ENCODE results near the gene ZXDC.

Gene ZXDC

GRCh38 chr3:126412841-126413692 is 62.6 kb downstream of the ZXDC start:
- DNase-seq: no peak

- no peak for DNase-seq
These were observed 67.6 kb downstream of the ZXDC start for GRCh38 chr3:126408099-126408498.

DNA sequence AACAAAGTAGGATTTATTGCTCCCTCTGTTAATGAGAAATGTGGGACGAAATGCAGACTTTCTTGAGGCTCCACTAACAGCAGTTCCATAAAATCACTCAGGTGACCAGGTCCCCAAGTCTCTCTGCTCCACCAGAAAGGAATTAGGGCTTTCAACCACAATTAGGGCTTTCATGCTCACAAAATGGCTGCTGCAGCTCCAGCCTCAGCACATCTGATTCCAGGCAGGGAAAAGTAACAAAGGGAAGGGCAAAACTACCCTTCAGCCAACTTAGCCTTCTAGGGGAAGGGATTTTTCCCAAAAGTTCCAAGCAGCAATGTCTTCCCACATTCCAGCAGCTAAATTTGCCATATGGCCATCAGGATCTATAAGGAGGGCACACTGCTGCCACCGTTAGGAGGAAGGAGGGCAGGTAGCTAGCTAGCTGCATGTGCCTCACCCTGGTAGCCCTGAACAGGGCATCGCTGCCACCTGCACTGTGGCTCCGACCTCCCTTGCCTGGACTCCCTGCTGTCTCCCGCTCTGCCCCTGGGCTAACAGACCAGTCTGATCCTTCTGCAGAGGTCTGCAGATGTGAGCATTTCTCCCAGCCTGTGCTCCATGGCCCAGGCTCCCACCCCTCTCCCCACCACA is 68.2 kb downstream of the ZXDC start:
- no peak for DNase-seq

GRCh38 chr3:126406389-126407296 is 69.0 kb downstream of the ZXDC start:
- DNase-seq: no peak

DNA sequence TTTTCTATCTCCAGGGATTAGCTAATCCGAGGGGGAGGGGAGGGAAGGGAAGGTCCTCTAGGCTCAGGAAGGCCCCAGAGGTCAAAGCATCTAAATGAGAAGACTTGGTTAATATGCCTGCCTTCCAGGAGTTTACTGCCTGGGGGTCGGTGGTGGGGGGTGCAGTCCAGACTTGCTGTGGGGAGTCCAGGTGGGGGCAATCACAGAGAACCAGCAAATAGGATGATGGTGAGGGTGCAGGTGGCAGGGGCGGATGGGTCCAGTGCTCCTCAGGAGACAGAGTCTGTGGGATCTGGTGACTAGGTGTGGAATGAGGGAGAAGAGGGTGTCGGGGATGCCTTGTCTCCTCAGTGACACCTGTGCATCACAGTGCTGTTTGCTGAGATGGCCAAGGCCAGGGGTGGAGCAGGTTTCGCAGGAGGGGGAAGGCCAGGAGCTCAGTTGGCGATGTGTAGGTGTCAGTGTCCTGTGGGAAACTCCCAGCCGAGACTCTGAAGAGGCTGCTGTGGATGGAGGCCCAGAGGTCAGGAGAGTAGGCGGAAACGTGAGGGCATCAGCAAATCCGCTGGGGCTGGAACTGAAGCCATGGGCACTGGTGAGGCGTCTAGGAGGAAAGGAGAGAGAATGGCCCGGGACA is 72.9 kb downstream of the ZXDC start:
- DNase-seq: no peak

DNA sequence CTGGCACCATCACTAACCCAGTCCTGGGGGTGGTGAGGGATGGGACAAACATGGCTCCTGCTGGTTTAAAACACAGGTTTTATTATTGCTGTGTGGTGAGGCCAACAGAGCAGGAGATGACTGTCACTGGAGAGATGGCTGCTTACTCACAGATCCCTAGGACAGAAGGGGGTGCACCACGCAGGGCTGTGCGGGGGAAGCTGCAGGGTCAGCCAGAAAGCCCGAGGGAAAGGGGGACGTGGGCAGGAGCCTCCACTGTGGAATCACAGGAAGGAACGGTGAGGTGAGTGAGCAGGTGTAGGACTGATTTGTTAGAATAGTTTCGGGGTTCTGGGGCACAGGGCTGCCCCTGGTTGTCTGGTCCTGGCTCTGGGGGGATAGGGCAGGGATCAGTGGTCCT is 73.5 kb downstream of the ZXDC start:
- DNase-seq: no peak

- DNase-seq: no peak
These were observed 74.0 kb downstream of the ZXDC start for GRCh38 chr3:126401611-126402160.

GRCh38 chr3:126399756-126400155 is 75.9 kb downstream of the ZXDC start:
- DNase-seq: no peak

DNA sequence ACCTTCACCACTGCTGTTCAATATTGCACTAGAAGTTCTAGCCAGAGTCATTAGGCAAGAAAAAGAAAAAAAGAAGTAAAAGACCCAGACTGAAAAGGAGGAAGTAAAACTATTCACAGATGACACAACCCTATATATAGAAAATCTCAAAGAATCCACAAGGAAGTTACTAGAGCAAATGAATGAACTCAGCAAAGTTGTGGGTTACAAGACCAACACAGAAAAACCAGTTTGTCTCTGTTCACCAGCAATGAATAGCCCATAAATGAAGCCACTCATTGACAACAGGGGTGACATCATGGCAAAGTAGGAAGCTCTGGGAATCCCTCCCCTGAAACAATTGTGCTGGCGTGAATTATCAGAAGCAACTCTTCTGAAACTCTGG is 76.3 kb downstream of the ZXDC start:
- DNase-seq: no peak

- no peak for DNase-seq
These were observed 77.0 kb downstream of the ZXDC start for GRCh38 chr3:126398423-126399350.

DNA sequence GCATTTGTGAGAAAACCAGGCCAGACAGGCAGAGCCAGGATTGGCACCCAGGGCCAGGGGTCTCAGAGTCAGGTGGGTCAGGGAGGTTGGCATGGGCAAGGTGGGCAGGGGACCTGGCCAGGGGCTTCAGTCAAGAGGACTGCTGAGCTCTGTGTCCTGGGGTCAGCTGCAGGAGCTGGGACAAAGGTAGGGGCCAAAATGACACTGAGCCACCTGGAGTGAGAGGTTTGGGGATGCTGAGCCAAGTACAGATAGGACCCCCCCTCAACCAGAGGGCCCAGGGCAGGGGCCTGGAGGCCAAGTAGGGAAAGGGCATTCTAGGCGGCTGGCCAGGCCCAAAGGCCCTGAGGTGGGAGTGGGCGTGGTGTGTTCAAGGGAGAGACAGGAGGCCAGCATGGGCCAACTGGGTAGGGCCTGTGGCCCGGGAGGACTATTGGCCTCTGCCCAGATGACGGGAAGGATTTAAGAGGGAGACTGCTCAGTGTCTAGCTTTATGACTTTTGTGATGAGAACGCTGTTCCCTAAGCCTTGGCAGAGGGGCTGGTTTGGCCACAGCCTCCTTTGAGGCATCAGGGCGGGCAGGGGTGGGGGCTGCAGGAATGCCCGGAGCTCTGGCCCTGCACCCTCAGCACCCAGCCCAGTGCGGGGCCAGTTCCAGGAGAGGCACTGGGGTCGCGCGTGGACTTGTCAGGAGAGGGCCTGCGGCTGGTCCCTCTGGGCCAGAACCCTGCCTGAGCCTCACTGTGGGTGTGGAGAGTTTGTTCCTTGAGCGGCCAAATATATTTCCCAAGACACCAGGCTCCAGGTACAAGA is 77.9 kb downstream of the ZXDC start:
- DNase-seq: no peak

DNA sequence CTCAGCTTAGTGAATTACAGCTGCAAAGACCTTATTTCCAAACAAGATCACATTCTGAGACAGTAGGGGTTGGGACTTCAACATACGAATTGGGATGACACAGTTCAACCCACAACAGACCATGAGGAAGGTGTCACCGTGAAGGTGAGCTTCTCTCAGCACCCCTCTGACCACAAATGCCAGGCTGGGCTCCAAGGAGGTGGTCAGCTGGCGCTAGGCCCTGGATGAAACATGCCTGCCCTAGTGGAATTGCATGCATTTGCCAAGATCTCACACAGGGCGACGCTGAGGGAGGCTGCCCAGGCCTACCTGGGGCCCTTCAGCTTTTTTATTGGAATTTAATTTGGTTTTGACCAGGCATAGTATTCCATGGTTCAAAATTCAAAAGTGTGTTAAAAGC is 79.2 kb downstream of the ZXDC start:
- DNase-seq: no peak

DNA sequence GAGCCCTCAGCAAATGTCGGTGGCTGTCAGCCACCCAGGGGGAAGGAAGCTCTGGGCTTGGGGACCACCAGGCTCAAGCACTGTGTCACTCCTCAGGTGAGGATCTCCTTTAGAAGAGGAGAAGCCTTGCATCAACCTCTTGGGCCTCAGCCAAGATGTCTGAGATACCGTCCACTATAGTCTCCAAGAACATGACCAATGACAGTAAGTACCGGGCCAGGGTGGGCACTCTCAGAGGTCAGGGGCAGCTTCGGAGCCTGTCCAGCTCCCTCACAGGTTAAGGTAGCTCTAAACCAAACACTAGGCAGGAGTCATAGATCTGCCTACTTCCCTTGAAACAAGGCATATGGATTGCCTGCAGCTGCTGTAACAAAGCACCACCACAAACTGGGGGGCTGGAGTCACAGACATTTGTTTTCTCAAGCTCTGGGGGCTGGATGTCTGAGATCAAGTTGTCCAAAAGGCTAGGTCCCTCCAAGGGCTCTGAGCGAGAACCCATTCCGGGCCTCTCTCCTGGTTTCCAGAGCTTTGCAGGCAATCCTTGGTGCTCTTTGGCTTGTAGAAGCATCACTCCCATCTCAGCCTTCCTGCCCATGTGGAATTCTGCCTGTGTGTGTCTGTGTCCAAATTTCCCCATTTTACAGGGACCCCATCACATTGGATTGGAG is 79.7 kb downstream of the ZXDC start:
- no peak for DNase-seq

DNA sequence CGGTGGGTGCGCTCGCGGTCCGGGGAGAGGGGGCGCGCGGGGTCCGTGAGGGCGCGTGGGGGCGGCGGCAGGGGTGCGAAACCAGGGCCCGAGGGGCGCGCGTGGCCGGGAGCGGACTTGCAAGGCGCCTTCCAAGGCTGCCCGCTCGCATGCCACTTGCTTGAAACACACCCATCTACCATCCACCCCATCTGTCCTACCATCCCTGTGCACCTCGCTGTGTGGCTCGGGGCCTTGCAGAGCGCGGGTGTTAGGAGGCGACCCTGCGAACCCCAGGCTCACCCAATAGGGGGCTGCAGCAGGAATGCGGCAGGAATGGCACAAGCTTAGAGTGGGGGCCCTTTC is 80.7 kb downstream of the ZXDC start:
- DNase-seq: no peak

DNA sequence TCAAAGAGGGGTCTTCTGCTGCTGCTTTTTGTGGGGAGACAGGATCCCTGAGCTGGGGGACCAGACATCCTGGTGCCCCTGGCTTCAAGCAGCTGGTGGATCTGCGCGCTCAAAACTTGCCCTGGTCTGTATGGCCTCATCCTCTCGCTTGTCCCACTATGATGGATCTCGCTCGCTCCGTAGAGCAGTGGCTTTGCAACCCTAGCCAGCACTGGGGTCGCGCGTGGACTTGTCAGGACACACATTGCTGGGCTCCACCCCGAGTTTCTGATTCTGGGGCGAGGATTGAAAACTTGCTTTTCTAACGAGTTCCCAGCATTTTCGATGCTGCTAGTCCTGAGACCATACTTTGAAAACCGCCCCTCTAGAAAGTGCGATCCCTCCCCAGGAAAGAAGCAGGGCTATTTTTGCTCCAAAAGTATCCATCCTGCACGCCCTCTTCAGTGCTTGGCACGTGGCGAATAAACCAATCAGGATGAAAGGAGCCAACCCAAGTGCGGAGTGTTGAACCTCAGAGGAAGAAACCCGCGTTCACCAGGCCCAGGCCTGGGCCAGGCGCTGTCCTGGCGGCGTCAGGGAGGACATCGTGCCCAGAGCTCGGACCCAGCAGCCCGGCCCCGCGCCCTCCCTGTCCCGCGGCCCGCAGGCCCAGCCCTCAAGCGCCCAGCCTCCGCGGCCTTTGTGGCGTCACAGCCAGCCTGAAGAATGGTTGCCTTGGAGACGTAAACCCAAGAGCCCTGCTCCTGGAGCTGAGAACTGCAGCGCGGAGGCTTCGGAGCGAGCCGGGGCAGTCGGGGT is 81.3 kb downstream of the ZXDC start, which contains the start of gene CFAP100:
TSS of gene CFAP100 (plus strand) at position 731 of the 798 bp plus-strand sequence. CDS start 1,092 bp downstream, outside the sequence.
- DNase-seq: no peak

DNA sequence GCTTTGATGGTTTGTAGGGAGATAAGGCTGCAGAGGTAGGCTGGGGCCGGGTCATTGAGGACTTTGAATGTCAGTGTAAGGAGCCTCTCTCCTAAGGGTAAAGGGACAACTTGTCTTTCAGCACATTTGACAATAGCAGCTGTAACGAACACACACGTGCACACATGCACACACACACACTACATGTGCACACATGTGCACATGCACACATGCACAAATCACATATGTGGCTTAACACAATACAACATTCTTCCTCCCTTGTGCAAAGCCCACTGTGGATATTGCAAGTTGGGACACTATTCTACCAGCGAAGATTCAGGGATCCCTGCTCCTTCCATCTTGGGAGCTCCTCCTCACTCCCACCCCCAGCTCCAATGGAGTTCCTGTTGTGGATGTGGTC is 82.1 kb downstream of the ZXDC start:
- no peak for DNase-seq

DNA sequence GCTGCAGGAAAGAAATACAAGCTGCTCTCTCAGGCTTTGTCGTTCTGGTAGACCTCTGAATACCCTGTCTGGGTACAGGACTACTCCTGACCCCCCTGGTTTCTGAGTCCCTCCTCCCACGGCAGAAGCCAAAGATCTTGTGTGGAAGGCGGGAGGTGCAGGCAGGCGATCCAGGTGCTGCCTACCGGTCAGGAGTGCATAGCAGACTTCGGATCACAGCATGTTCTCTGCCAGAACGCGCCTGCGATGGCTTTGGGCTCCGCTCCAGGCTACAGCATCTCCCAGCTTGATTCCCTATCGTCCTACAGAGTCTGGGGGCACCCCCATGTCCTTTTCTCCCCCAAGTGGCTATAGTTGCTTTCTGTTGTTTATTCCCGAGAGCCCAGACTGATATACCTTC is 83.4 kb downstream of the ZXDC start:
- DNase-seq: no peak

- DNase-seq: no peak
These were observed 84.1 kb downstream of the ZXDC start for GRCh38 chr3:126391631-126392030.

GRCh38 chr3:126390751-126391150 is 84.9 kb downstream of the ZXDC start:
- no peak for DNase-seq

Data from stimulated activated CD4-positive, alpha-beta T cell treated with anti-CD3 and anti-CD28 coated beads, Interleukin-1b, Interleukin-23, amount 100 ng/mL, for 48 hours (primary cell).